Measurements from ENCODE around the gene IRF5. TPM values are rescaled to one million over a fixed set of nuclear protein-coding genes. Genes with fewer than 3 reads are reported as not detected.

The IRF5 gene
- total and polyA plus RNA-seq, 2 donors (not counting 1 experiment from before 2014, with no cell fraction given) = 91.3 to 135 TPM

GRCh38 chr7:128939861-128940410, 2.2 kb downstream of the IRF5 start:
- Histone ChIP-seq H3K79me2 (ENCODE audit: control insufficient read depth, insufficient read depth, low read length) (peaks cover 42% of the 10 kb centered on the region), H3K4me2 (replicated peaks; ENCODE audit: low read depth, low read length, poor library complexity, severe bottlenecking) (peak overlapping the region; percentile 90), H3K4me1 (ENCODE audit: control insufficient read depth in 2 of 2, insufficient read depth in 2 of 2, low read length in 2 of 2) (peaks cover 37 to 51% of the 10 kb centered on the region in 2 donors), H3K9ac (ENCODE audit: low read length) (peak overlapping the region; percentile 92), H3K4me3 (ENCODE audit: control extremely low read depth in 1 of 5, extremely low read depth in 1 of 5, insufficient read depth in 1 of 5, low read depth in 2 of 5, low read length in 4 of 5) (peak overlapping the region; percentile 40 to 90 (median 84)), H3K27me3 (replicated peaks in 1 of 4; ENCODE audit: control extremely low read depth in 1 of 4, control insufficient read depth in 3 of 4, insufficient read depth in 4 of 4, low read length in 3 of 4) (no peaks in the 10 kb centered on the region), H3K36me3 (replicated peaks in 1 of 2; ENCODE audit: control extremely low read depth in 1 of 2, control insufficient read depth in 1 of 2, extremely low read depth in 1 of 2, insufficient read depth in 2 of 2, low read length in 1 of 2) (peaks cover 0 to 17% of the 10 kb centered on the region in 2 experiments), H3K9me3 (ENCODE audit: control extremely low read depth in 1 of 3, control insufficient read depth in 2 of 3, insufficient read depth in 1 of 3, low read length in 2 of 3) (no peaks in the 10 kb centered on the region), H3K27ac (ENCODE audit: low read length in 2 of 2) (peak overlapping the region; percentile 89 to 99), H2AFZ (ENCODE audit: insufficient read depth, low read depth, low read length, poor library complexity, severe bottlenecking) (no peak overlapping the region), H4K20me1 (ENCODE audit: control insufficient read depth, insufficient read depth, low read length, poor library complexity, severe bottlenecking) (peaks cover 14% of the 10 kb centered on the region)
- ATAC-seq (ENCODE audit: low read depth) = peak; percentile 25
- Mint-ChIP-seq H3K27ac (peak overlapping the region; percentile 97), H3K4me3 (peak overlapping the region; percentile 94), H3K9me3 (ENCODE audit: insufficient read depth) (no peaks in the 10 kb centered on the region), H3K4me1 (peaks cover 62% of the 10 kb centered on the region), H3K27me3 (no peaks in the 10 kb centered on the region)
- DNase-seq = no peak
- WGBS (ENCODE audit: insufficient coverage) = 16% methylated on average over 18 of the region's 18 CpGs
- TF ChIP-seq EZH2 (IDR thresholded peaks at IDR 0.05; ENCODE audit: borderline replicate concordance, insufficient read depth, low read depth, low read length, poor library complexity, severe bottlenecking) (no peak), CTCF (IDR thresholded peaks at IDR 0.05) (no peak)
- POLR2A ChIA-PET = interaction anchor here (0.6 to 2.9 kb wide), 9 partner anchors 8 to 196 kb away, joined by 3 to 21 read pairs (median 8); partner anchors contain the start of gene TNPO3
- CTCF ChIA-PET = interaction anchor here (0.8 to 3.6 kb wide), 13 partner anchors 10 to 278 kb away, joined by 3 to 26 read pairs (median 3); partner anchors contain the start of gene TNPO3
- intact Hi-C loops (cut with micrococcal nuclease) = loop anchor here (1.0 to 2.0 kb wide), 3 partner anchors 15 to 35 kb away; no protein-coding TSS in a partner anchor

All from B cell (primary cell).